Mammary epithelial cell (primary cell): ENCODE measurements around the gene OGA.

ENCODE experiments used
- CTCF ChIP-seq, 2 donors: IDR thresholded peaks in 1 of 2; conservative IDR thresholded peaks in 1 of 2; 2 replicates each; pipeline ENCODE4 v1.5.1; 2011 to 2012; ENCODE audit warnings: inconsistent platforms in 2 of 2, low read length in 2 of 2, mild to moderate bottlenecking in 2 of 2, control low read depth in 1 of 2, low read depth in 1 of 2; ENCODE audit not compliant: insufficient read depth in 1 of 2; ENCODE audit errors: extremely low read depth in 1 of 2
- EZH2 ChIP-seq: IDR thresholded peaks from 2 replicates; pipeline ENCODE4 v1.6.1; 2012; ENCODE audit warnings: low read length, inconsistent platforms, borderline replicate concordance

DNA sequence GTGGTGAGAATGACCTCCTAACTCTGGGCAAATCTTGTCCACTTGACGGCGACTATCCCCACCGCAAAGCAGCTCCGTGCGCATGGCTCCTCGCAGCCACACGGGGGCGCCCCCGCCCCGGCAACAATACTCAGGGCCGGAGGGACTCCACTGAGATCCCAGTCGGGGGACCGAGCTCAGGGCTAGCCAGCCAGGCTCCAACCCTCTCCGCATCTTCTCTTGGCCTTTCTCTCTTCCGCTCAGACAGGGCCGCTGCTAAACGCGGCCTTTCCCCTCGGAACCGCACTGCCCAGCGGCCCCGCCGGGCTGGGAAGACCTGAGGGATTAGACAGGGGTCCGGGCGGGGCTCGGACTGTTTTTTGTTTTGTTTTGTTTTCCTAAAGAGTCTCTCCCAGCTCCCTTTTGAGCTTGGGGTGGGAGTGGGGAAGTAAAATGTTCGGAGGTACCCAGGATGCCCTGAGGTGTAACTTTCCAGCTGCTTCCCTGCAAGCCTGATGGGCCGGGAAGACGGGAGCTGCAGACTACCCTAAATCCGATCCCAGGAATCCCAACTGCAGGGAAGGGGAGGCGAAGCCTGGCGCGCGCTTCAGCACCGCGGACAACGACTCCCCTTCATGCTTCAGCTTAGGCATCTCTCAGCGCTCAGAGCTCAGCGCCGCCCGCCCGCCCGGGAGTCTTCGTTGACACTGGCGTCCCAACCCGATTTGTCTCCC, 22.7 kb upstream of the OGA start:
- no peak for TF ChIP-seq EZH2
- TF ChIP-seq CTCF (conservative IDR thresholded peaks at IDR 0.05 in 1 of 2, IDR thresholded peaks at IDR 0.05 in 1 of 2; ENCODE audit: extremely low read depth in 1 of 2, insufficient read depth in 1 of 2, low read depth in 1 of 2, low read length in 2 of 2) = peak; percentile 87 to 98
